B cell (primary cell): Measurements from ENCODE around the gene APOL2. TPM values are rescaled to one million over a fixed set of nuclear protein-coding genes. Genes with fewer than 3 reads are reported as not detected.
"Not testable (repeated sequence)": the region's sequence is repeated elsewhere in the genome, so short reads cannot be mapped to it uniquely, and the experiment has no call there.

ENCODE experiments used
- ATAC-seq: fragments of 200-7000 bp; cut with Tn5 transposase; one replicate; pipeline ENCODE4 v1.10.0; 2021; ENCODE audit warnings: low read depth, mild to moderate bottlenecking, moderate number of reproducible peaks, moderate library complexity
- CTCF ChIA-PET: fragments of 350-600 bp; sonication (Branson Sonifier 250); formaldehyde crosslinking; loops from one replicate; lab custom pipeline; 2021; ENCODE audit warnings: antibody characterized with exemption, inconsistent platforms; lab: Charles Lee
- POLR2A ChIA-PET: fragments of 350-600 bp; sonication (Branson Sonifier 250); formaldehyde crosslinking; loops from one replicate; lab custom pipeline; 2021; ENCODE audit warnings: antibody characterized with exemption; lab: Charles Lee
- DNase-seq: peaks from one replicate; pipeline ENCODE4 v3.0.0; 2013
- H2AFZ ChIP-seq: 2 replicates; pipeline ENCODE4 v1.6.1; 2012; ENCODE audit warnings: mild to moderate bottlenecking, low read depth, low read length; ENCODE audit not compliant: insufficient read depth, poor library complexity, severe bottlenecking
- H3K27ac ChIP-seq, 2 donors: 1 replicate in 1 of 2; 2 replicates in 1 of 2; pipeline ENCODE4 v1.5.1; 2012 to 2013; ENCODE audit warnings: low read length in 2 of 2, mild to moderate bottlenecking in 2 of 2, moderate library complexity in 1 of 2
- H3K27me3 ChIP-seq, 4 experiments: fragments of 200-600 bp in 1 of 4; sonication (generic) in 1 of 4; replicated peaks in 1 of 4; 1 replicate in 2 of 4; 2 replicates in 2 of 4; pipeline versions ENCODE4 v1.6.1 to v1.7.0; 2013 to 2016; ENCODE audit warnings: low read length in 3 of 4, mild to moderate bottlenecking in 2 of 4, mixed read lengths in 1 of 4, moderate library complexity in 1 of 4; ENCODE audit not compliant: insufficient read depth in 4 of 4, control insufficient read depth in 3 of 4; ENCODE audit errors: control extremely low read depth in 1 of 4
- H3K36me3 ChIP-seq, 2 experiments: replicated peaks in 1 of 2; 1 replicate in 1 of 2; 2 replicates in 1 of 2; pipeline versions ENCODE4 v1.6.1 to v1.7.1; 2013; ENCODE audit warnings: low read length in 1 of 2; ENCODE audit not compliant: insufficient read depth in 2 of 2, control insufficient read depth in 1 of 2; ENCODE audit errors: control extremely low read depth in 1 of 2, extremely low read depth in 1 of 2
- H3K4me1 ChIP-seq, 2 donors: fragments of 200-600 bp in 1 of 2; sonication (generic) in 1 of 2; 1 replicate in 1 of 2; 2 replicates in 1 of 2; pipeline versions ENCODE4 v1.5.1 to v1.6.1; 2013 to 2017; ENCODE audit warnings: low read length in 2 of 2; ENCODE audit not compliant: control insufficient read depth in 2 of 2, insufficient read depth in 2 of 2
- H3K4me2 ChIP-seq: replicated peaks from 2 replicates; pipeline ENCODE3; 2012; ENCODE audit warnings: mild to moderate bottlenecking, low read depth, low read length; ENCODE audit not compliant: poor library complexity, severe bottlenecking
- H3K4me3 ChIP-seq, 5 experiments: fragments of 200-600 bp in 1 of 5; sonication (generic) in 1 of 5; 1 replicate in 3 of 5; 2 replicates in 2 of 5; pipeline versions ENCODE4 v1.5.1 to v1.7.0; 2011 to 2016; ENCODE audit warnings: low read length in 4 of 5, mild to moderate bottlenecking in 4 of 5, low read depth in 2 of 5, control low read depth in 1 of 5, moderate library complexity in 1 of 5; ENCODE audit not compliant: insufficient read depth in 1 of 5; ENCODE audit errors: control extremely low read depth in 1 of 5, extremely low read depth in 1 of 5
- H3K79me2 ChIP-seq: fragments of 200-600 bp; sonication (generic); one replicate; pipeline ENCODE4 v1.6.0; 2016; ENCODE audit warnings: low read length; ENCODE audit not compliant: control insufficient read depth, insufficient read depth
- H3K9ac ChIP-seq: fragments of 200-600 bp; sonication (generic); 2 replicates; pipeline ENCODE4 v1.6.1; 2017; ENCODE audit warnings: mild to moderate bottlenecking, low read length, moderate library complexity
- H3K9me3 ChIP-seq, 3 donors: one replicate each; pipeline versions ENCODE4 v1.6.1 to v1.7.1; 2013; ENCODE audit warnings: low read length in 2 of 3; ENCODE audit not compliant: control insufficient read depth in 2 of 3, insufficient read depth in 1 of 3; ENCODE audit errors: control extremely low read depth in 1 of 3
- H4K20me1 ChIP-seq: 2 replicates; pipeline ENCODE4 v1.6.0; 2012; ENCODE audit warnings: mild to moderate bottlenecking, low read length; ENCODE audit not compliant: insufficient read depth, control insufficient read depth, poor library complexity, severe bottlenecking
- H3K27ac Mint-ChIP-seq: one replicate; pipeline ENCODE4 v1.8.0; 2021; ENCODE audit warnings: mixed read lengths
- H3K27me3 Mint-ChIP-seq: one replicate; pipeline ENCODE4 v1.8.0; 2021; ENCODE audit warnings: mixed read lengths
- H3K4me1 Mint-ChIP-seq: one replicate; pipeline ENCODE4 v1.8.0; 2021; ENCODE audit warnings: mixed read lengths
- H3K4me3 Mint-ChIP-seq: one replicate; pipeline ENCODE4 v1.8.0; 2021; ENCODE audit warnings: mixed read lengths
- H3K9me3 Mint-ChIP-seq: one replicate; pipeline ENCODE4 v1.8.0; 2022; ENCODE audit warnings: mixed read lengths; ENCODE audit not compliant: insufficient read depth
- CTCF ChIP-seq: fragments of 200-600 bp; IDR thresholded peaks from one replicate; pipeline ENCODE4 v1.8.0; 2022; ENCODE audit warnings: antibody characterized with exemption, mild to moderate bottlenecking
- EZH2 ChIP-seq: IDR thresholded peaks from 2 replicates; pipeline ENCODE4 v1.6.1; 2012; ENCODE audit warnings: borderline replicate concordance, low read depth, mild to moderate bottlenecking, moderate library complexity, low read length; ENCODE audit not compliant: insufficient read depth, poor library complexity, severe bottlenecking
- WGBS: methylation state at CpG from one replicate; pipeline ENCODE4 v1.1.5; 2013; ENCODE audit warnings: missing lambda C conversion rate; ENCODE audit not compliant: insufficient coverage; 5-methylcytosine and 5-hydroxymethylcytosine counted together
- intact Hi-C: fragments of 100-400 bp; cut with micrococcal nuclease; formaldehyde crosslinking; loops from one replicate; pipeline ENCODE4 v1.10.0; 2022
- polyA plus RNA-seq: library from polyadenylated mRNA; depleted of rRNA; stranded (reverse); fragments of >200 nt; gene quantifications from 2 replicates; pipeline ENCODE4 v1.2.3, GENCODE V29; 2012
- total RNA-seq, 2 donors: library from RNA; stranded (reverse); fragments of 120-200 nt in 1 of 2; gene quantifications; 1 replicate in 1 of 2; 2 replicates in 1 of 2; pipeline versions ENCODE4 v1.2.3 to v1.2.4, GENCODE V29; 2013 to 2022

The APOL2 gene
- total and polyA plus RNA-seq, 2 donors (not counting 1 experiment from before 2014, with no cell fraction given): 29.4 to 60.6 TPM

DNA sequence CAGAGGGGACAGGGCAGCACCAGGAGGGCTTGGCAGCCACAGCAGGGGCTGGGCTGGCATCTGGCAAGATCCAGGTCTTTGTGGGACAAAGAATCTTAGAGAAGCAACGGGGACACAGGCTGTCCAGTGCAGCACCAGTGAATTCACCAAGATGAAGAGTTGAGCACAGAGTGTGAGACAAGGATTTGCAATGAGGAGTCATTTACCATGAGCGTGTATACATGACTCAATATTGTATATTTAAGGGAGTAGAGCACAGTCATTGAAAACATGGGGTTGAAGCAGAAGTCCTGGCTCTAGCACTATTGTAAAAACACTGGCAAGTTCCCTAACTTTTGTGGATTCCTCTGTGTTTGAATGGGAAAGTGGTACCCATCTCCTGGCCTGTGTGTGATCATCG is 17.2 kb upstream of the APOL2 start:
- intact Hi-C loops: no loop called here
- POLR2A ChIA-PET: no interaction called here
- Histone ChIP-seq H3K4me3 (no peak overlapping the region), H3K9me3 (no peaks in the 10 kb centered on the region), H3K27ac (no peak overlapping the region), H3K9ac (no peak overlapping the region), H3K36me3 (peaks cover 0 to 16% of the 10 kb centered on the region in 2 experiments), H3K79me2 (peaks cover 16% of the 10 kb centered on the region), H4K20me1 (no peaks in the 10 kb centered on the region), H3K27me3 (no peaks in the 10 kb centered on the region), H3K4me2 (no peak overlapping the region), H2AFZ (no peak overlapping the region), H3K4me1 (peaks cover 17 to 27% of the 10 kb centered on the region in 2 donors)
- CTCF ChIA-PET: no interaction called here
- Mint-ChIP-seq H3K9me3 (no peaks in the 10 kb centered on the region), H3K4me3 (no peak overlapping the region), H3K27me3 (no peaks in the 10 kb centered on the region), H3K4me1 (peaks cover 40% of the 10 kb centered on the region), H3K27ac (no peak overlapping the region)
- TF ChIP-seq CTCF (no peak), EZH2 (no peak)
- 88% methylated on average over 2 of the region's 3 CpGs for WGBS
- no peak for DNase-seq
- ATAC-seq: no peak

GRCh38 chr22:36255572-36255971 is 16.2 kb upstream of the APOL2 start:
- H3K9me3 ChIP-seq, POLR2A ChIA-PET, CTCF ChIA-PET, H3K4me3 Mint-ChIP-seq, H3K27ac Mint-ChIP-seq, ATAC-seq, H3K9me3 Mint-ChIP-seq, H2AFZ ChIP-seq, DNase-seq, H3K27me3 Mint-ChIP-seq, H3K9ac ChIP-seq, H3K27ac ChIP-seq, intact Hi-C loops, H3K27me3 ChIP-seq, H3K4me2 ChIP-seq, H4K20me1 ChIP-seq, H3K4me3 ChIP-seq: not testable (repeated sequence)
- H3K4me1 Mint-ChIP-seq: peaks cover 40% of the 10 kb centered on the region
- peaks cover 17 to 27% of the 10 kb centered on the region in 2 donors for H3K4me1 ChIP-seq
- H3K79me2 ChIP-seq: peaks cover 16% of the 10 kb centered on the region
- H3K36me3 ChIP-seq: peaks cover 0 to 14% of the 10 kb centered on the region in 2 experiments
- no CpG with 5 or more reads among the region's 5 CpGs for WGBS
